Measurements from ENCODE around the gene ARFGAP3.

GRCh38 chr22:42805016-42805997 lies 51.8 kb downstream of the ARFGAP3 start:
- no peak for TF ChIP-seq CTCF (IDR thresholded peaks at IDR 0.05)
- no peak for TF ChIP-seq POLR2A (IDR thresholded peaks at IDR 0.05)
- TF ChIP-seq POLR2AphosphoS5 (IDR thresholded peaks at IDR 0.05), result no peak

Measured in sigmoid colon (tissue), 4 donors.